HEK293 (cell line): ENCODE data around the gene TSEN54.

ENCODE experiments used
- CTCF ChIA-PET: fragments of 350-600 bp; formaldehyde crosslinking; extraction: SDS; loops from one replicate; lab custom pipeline; 2021; ENCODE audit warnings: antibody characterized with exemption; lab: Yijun Ruan, JAX
- POLR2A ChIA-PET: fragments of 300-600 bp; formaldehyde crosslinking; extraction: SDS; loops from one replicate; lab custom pipeline; 2020; ENCODE audit warnings: antibody characterized with exemption, inconsistent platforms; lab: Yijun Ruan, JAX
- H3K27ac ChIP-seq: fragments of 200-500 bp; sonication (Bioruptor generic); 2 replicates; pipeline ENCODE4 v1.5.1; 2014; ENCODE audit warnings: low read depth, low read length, control low read depth, inconsistent platforms; ENCODE audit errors: extremely low read depth
- H3K36me3 ChIP-seq, 2 experiments: fragments of 200-500 bp in 1 of 2; sonication (Bioruptor generic) in 1 of 2; 1 replicate in 1 of 2; 2 replicates in 1 of 2; pipeline ENCODE4 v1.5.1; 2014 to 2017; ENCODE audit warnings: inconsistent platforms in 2 of 2, low read length in 2 of 2; ENCODE audit not compliant: control insufficient read depth in 2 of 2, insufficient read depth in 1 of 2
- H3K4me1 ChIP-seq: fragments of 200-500 bp; sonication (Bioruptor generic); 2 replicates; pipeline ENCODE4 v1.5.1; 2014; ENCODE audit warnings: mild to moderate bottlenecking, low read length, inconsistent platforms; ENCODE audit not compliant: control insufficient read depth, insufficient read depth
- H3K4me3 ChIP-seq: 2 replicates; pipeline ENCODE4 v1.5.1; 2011; ENCODE audit warnings: low read depth, mild to moderate bottlenecking, control low read depth, low read length, moderate library complexity
- H3K9me3 ChIP-seq: fragments of 200-500 bp; sonication (Bioruptor generic); 2 replicates; pipeline ENCODE4 v1.5.1; 2014; ENCODE audit warnings: low read depth, low read length, inconsistent platforms; ENCODE audit not compliant: control insufficient read depth, insufficient read depth
- GLI2 ChIP-seq: fragments of 450-650 bp; formaldehyde crosslinking; IDR thresholded peaks from 2 replicates; pipeline ENCODE4; 2017; ENCODE audit warnings: missing biosample characterization, missing genetic modification characterization, low read depth, borderline replicate concordance
- GLI4 ChIP-seq: fragments of 450-650 bp; formaldehyde crosslinking; IDR thresholded peaks from 2 replicates; pipeline ENCODE4 v1.5.1; 2016; ENCODE audit warnings: missing biosample characterization, missing genetic modification characterization
- REPIN1 ChIP-seq: fragments of 450-650 bp; formaldehyde crosslinking; IDR thresholded peaks from 2 replicates; pipeline ENCODE4 v1.5.1; 2017; ENCODE audit warnings: missing biosample characterization, missing genetic modification characterization, low read depth
- SETDB1 ChIP-seq: IDR thresholded peaks from one replicate; pipeline ENCODE4 v1.6.1; 2017; ENCODE audit warnings: mild to moderate bottlenecking, low read length, moderate library complexity, mixed read lengths; ENCODE audit not compliant: insufficient read length
- ZBTB20 ChIP-seq: fragments of 450-650 bp; formaldehyde crosslinking; IDR thresholded peaks from 2 replicates; pipeline ENCODE4 v1.5.1; 2016; ENCODE audit warnings: missing biosample characterization, missing genetic modification characterization
- ZNF138 ChIP-seq: fragments of 450-650 bp; formaldehyde crosslinking; IDR thresholded peaks from 2 replicates; pipeline ENCODE4 v1.5.1; 2016; ENCODE audit warnings: missing biosample characterization, missing genetic modification characterization, borderline replicate concordance
- ZNF184 ChIP-seq: fragments of 450-650 bp; IDR thresholded peaks from 2 replicates; pipeline ENCODE4 v1.5.1; 2018; ENCODE audit warnings: missing biosample characterization, mild to moderate bottlenecking, missing genetic modification characterization
- ZNF2 ChIP-seq: fragments of 450-650 bp; formaldehyde crosslinking; IDR thresholded peaks from 2 replicates; pipeline ENCODE4 v1.5.1; 2016; ENCODE audit warnings: missing biosample characterization, missing genetic modification characterization
- ZNF394 ChIP-seq: fragments of 450-650 bp; formaldehyde crosslinking; IDR thresholded peaks from 2 replicates; pipeline ENCODE4 v1.5.1; 2016; ENCODE audit warnings: missing biosample characterization, missing genetic modification characterization, mild to moderate bottlenecking, moderate library complexity, borderline replicate concordance
- ZNF416 ChIP-seq: fragments of 450-650 bp; formaldehyde crosslinking; IDR thresholded peaks from 2 replicates; pipeline ENCODE4 v1.5.1; 2016; ENCODE audit warnings: missing biosample characterization, missing genetic modification characterization
- ZNF600 ChIP-seq: fragments of 450-650 bp; formaldehyde crosslinking; IDR thresholded peaks from 2 replicates; pipeline ENCODE4 v1.5.1; 2016; ENCODE audit warnings: missing biosample characterization, missing genetic modification characterization
- ZNF624 ChIP-seq: fragments of 450-650 bp; formaldehyde crosslinking; IDR thresholded peaks from 2 replicates; pipeline ENCODE4 v1.5.1; 2017; ENCODE audit warnings: missing biosample characterization, missing genetic modification characterization
- ZNF776 ChIP-seq: fragments of 450-650 bp; formaldehyde crosslinking; IDR thresholded peaks from 2 replicates; pipeline ENCODE4 v1.5.0; 2017; ENCODE audit warnings: missing biosample characterization, missing genetic modification characterization, borderline replicate concordance
- ZNF791 ChIP-seq: fragments of 450-650 bp; formaldehyde crosslinking; IDR thresholded peaks from 2 replicates; pipeline ENCODE4 v1.5.1; 2016; ENCODE audit warnings: missing biosample characterization, missing genetic modification characterization
- ZNF837 ChIP-seq: fragments of 450-650 bp; formaldehyde crosslinking; IDR thresholded peaks from 2 replicates; pipeline ENCODE4 v1.5.1; 2016; ENCODE audit warnings: missing biosample characterization, missing genetic modification characterization
- ZSCAN23 ChIP-seq: fragments of 450-650 bp; formaldehyde crosslinking; IDR thresholded peaks from 2 replicates; pipeline ENCODE4 v1.5.1; 2016; ENCODE audit warnings: missing biosample characterization, missing genetic modification characterization
- TF ChIP-seq, protein P1 (sequence below): fragments of 450-650 bp; formaldehyde crosslinking; IDR thresholded peaks from 2 replicates; pipeline ENCODE4 v1.5.1; 2016; ENCODE audit warnings: missing biosample characterization, missing genetic modification characterization, borderline replicate concordance
- TF ChIP-seq, protein P2 (sequence below): fragments of 450-650 bp; formaldehyde crosslinking; IDR thresholded peaks from 2 replicates; pipeline ENCODE4 v1.5.1; 2016; ENCODE audit warnings: missing biosample characterization, missing genetic modification characterization
- TF ChIP-seq, protein P3 (sequence below): fragments of 450-650 bp; formaldehyde crosslinking; IDR thresholded peaks from 2 replicates; pipeline ENCODE4 v1.5.1; 2016; ENCODE audit warnings: missing biosample characterization, missing genetic modification characterization
- TF ChIP-seq, protein P4 (sequence below): fragments of 450-650 bp; formaldehyde crosslinking; IDR thresholded peaks from 2 replicates; pipeline ENCODE4 v1.5.1; 2016; ENCODE audit warnings: missing biosample characterization, missing genetic modification characterization, borderline replicate concordance
- TF ChIP-seq, protein P5 (sequence below): fragments of 450-650 bp; formaldehyde crosslinking; IDR thresholded peaks from 2 replicates; pipeline ENCODE4 v1.5.1; 2016; ENCODE audit warnings: missing biosample characterization, missing genetic modification characterization
- TF ChIP-seq, protein P6 (sequence below): fragments of 450-650 bp; formaldehyde crosslinking; IDR thresholded peaks from 2 replicates; pipeline ENCODE4 v1.5.1; 2016; ENCODE audit warnings: missing biosample characterization, missing genetic modification characterization

Gene TSEN54

DNA sequence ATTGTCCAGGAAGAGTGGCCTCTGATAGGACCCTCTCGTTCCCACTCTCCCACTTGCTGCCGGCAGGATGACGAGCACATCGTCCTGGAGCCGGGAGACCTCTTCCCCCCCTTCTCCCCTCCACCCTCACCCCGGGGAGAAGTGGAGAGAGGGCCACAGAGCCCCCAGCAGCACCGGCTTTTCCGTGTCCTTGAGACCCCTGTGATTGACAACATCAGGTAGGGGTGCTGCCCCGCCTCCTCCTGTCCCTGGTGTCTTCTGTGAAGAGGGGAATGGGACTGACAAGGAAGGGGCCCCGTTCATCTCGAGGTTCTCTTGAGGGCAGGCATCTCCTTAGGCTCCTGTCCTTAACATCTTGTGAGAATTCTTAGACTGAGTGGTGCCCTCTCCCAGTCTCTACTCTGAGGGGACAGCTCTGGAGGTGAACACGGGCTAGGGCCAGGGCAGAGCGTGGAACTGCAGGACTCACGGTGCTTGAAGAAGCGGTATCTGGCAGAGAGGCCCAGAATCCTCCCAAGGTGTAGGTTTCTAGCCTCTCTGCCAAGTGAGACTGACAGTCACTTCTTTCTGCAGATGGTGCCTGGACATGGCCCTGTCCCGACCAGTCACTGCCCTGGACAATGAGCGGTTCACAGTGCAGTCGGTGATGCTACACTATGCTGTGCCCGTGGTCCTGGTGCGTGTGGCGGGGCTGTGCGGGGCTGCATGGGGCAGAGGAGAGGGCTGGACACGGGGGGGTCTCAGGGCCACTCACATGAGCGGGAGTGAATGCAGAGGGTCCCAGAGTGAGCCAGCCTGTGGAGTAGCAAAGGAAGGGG, 27.4 kb upstream of the TSEN54 start:
- ChIA-PET POLR2A (interaction anchor here (1.1 kb wide), 1 partner anchor 33 kb away, joined by 3 read pairs; the partner anchor contains the start of gene TMEM94), CTCF (no interaction called here)
- Histone ChIP-seq H3K36me3 (peaks cover 0 to 45% of the 10 kb centered on the region in 2 experiments; a peak in 2 of 3 replicates), H3K4me3 (no peak overlapping the region), H3K27ac (no peak overlapping the region), H3K9me3 (no peaks in the 10 kb centered on the region), H3K4me1 (no peaks in the 10 kb centered on the region)
- TF ChIP-seq ZNF138 (tag by site-specific recombination) = no peak
- TF ChIP-seq ZNF600 (tag by site-specific recombination) = no peak
- TF ChIP-seq ZNF2 = no peak
- no peak for TF ChIP-seq ZBTB20 (tag by site-specific recombination)
- no peak for TF ChIP-seq ZSCAN23 (tag by site-specific recombination)
- TF ChIP-seq, protein P1, sequence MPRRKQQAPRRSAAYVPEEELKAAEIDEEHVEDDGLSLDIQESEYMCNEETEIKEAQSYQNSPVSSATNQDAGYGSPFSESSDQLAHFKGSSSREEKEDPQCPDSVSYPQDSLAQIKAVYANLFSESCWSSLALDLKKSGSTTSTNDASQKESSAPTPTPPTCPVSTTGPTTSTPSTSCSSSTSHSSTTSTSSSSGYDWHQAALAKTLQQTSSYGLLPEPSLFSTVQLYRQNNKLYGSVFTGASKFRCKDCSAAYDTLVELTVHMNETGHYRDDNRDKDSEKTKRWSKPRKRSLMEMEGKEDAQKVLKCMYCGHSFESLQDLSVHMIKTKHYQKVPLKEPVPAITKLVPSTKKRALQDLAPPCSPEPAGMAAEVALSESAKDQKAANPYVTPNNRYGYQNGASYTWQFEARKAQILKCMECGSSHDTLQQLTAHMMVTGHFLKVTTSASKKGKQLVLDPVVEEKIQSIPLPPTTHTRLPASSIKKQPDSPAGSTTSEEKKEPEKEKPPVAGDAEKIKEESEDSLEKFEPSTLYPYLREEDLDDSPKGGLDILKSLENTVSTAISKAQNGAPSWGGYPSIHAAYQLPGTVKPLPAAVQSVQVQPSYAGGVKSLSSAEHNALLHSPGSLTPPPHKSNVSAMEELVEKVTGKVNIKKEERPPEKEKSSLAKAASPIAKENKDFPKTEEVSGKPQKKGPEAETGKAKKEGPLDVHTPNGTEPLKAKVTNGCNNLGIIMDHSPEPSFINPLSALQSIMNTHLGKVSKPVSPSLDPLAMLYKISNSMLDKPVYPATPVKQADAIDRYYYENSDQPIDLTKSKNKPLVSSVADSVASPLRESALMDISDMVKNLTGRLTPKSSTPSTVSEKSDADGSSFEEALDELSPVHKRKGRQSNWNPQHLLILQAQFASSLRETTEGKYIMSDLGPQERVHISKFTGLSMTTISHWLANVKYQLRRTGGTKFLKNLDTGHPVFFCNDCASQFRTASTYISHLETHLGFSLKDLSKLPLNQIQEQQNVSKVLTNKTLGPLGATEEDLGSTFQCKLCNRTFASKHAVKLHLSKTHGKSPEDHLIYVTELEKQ = no peak
- TF ChIP-seq, protein P2, sequence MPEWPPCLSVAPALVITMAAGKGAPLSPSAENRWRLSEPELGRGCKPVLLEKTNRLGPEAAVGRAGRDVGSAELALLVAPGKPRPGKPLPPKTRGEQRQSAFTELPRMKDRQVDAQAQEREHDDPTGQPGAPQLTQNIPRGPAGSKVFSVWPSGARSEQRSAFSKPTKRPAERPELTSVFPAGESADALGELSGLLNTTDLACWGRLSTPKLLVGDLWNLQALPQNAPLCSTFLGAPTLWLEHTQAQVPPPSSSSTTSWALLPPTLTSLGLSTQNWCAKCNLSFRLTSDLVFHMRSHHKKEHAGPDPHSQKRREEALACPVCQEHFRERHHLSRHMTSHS = no peak
- TF ChIP-seq, protein P3, sequence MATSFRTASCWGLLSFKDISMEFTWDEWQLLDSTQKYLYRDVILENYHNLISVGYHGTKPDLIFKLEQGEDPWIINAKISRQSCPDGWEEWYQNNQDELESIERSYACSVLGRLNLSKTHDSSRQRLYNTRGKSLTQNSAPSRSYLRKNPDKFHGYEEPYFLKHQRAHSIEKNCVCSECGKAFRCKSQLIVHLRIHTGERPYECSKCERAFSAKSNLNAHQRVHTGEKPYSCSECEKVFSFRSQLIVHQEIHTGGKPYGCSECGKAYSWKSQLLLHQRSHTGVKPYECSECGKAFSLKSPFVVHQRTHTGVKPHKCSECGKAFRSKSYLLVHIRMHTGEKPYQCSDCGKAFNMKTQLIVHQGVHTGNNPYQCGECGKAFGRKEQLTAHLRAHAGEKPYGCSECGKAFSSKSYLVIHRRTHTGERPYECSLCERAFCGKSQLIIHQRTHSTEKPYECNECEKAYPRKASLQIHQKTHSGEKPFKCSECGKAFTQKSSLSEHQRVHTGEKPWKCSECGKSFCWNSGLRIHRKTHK (tag by site-specific recombination) = no peak
- TF ChIP-seq GLI4 (tag by site-specific recombination) = no peak
- no peak for TF ChIP-seq REPIN1 (tag by site-specific recombination)

DNA sequence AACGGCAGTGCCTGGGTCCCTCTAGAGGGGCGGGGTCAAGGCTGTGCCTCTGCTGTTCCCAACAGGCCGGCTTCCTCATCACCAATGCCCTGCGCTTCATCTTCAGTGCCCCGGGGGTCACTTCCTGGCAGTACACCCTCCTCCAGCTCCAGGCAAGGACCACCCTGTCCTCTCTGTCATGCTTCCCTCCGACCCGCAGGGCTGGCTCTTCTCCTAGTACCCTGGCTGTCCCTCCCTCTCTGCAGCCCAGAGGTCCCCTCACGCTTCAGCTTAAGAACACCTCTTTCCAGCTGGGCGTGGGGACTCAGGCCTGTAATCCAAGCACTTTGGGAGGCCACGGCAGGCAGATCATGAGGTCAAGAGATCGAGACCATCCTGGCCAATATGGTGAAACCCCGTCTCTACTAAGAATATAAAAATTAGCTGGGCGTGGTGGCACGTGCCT, 26.8 kb upstream of the TSEN54 start:
- no peaks in the 10 kb centered on the region for H3K4me1 ChIP-seq
- CTCF ChIA-PET = no interaction called here
- TF ChIP-seq ZNF416 (no peak), ZNF184 (tag by site-specific recombination) (no peak), ZNF394 (tag by site-specific recombination) (no peak), GLI2 (tag by site-specific recombination) (no peak), ZNF837 (tag by site-specific recombination) (no peak), SETDB1 (no peak), ZNF776 (tag by site-specific recombination) (no peak), ZNF624 (tag by site-specific recombination) (no peak), ZNF791 (tag by site-specific recombination) (no peak)
- TF ChIP-seq, protein P3 (tag by site-specific recombination) = no peak
- TF ChIP-seq, protein P4, sequence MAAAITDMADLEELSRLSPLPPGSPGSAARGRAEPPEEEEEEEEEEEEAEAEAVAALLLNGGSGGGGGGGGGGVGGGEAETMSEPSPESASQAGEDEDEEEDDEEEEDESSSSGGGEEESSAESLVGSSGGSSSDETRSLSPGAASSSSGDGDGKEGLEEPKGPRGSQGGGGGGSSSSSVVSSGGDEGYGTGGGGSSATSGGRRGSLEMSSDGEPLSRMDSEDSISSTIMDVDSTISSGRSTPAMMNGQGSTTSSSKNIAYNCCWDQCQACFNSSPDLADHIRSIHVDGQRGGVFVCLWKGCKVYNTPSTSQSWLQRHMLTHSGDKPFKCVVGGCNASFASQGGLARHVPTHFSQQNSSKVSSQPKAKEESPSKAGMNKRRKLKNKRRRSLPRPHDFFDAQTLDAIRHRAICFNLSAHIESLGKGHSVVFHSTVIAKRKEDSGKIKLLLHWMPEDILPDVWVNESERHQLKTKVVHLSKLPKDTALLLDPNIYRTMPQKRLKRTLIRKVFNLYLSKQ (tag by site-specific recombination) = no peak
- TF ChIP-seq, protein P5, sequence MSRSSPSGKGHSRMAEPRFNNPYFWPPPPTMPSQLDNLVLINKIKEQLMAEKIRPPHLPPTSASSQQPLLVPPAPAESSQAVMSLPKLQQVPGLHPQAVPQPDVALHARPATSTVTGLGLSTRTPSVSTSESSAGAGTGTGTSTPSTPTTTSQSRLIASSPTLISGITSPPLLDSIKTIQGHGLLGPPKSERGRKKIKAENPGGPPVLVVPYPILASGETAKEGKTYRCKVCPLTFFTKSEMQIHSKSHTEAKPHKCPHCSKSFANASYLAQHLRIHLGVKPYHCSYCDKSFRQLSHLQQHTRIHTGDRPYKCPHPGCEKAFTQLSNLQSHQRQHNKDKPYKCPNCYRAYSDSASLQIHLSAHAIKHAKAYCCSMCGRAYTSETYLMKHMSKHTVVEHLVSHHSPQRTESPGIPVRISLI (tag by site-specific recombination) = no peak
- TF ChIP-seq, protein P6, sequence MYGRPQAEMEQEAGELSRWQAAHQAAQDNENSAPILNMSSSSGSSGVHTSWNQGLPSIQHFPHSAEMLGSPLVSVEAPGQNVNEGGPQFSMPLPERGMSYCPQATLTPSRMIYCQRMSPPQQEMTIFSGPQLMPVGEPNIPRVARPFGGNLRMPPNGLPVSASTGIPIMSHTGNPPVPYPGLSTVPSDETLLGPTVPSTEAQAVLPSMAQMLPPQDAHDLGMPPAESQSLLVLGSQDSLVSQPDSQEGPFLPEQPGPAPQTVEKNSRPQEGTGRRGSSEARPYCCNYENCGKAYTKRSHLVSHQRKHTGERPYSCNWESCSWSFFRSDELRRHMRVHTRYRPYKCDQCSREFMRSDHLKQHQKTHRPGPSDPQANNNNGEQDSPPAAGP = no peak

More for the DNA sequence above, 26.8 kb upstream of the TSEN54 start:
- Histone ChIP-seq H3K36me3 (peaks cover 0 to 51% of the 10 kb centered on the region in 2 experiments; a peak in 2 of 3 replicates), H3K4me3 (no peak overlapping the region), H3K9me3 (no peaks in the 10 kb centered on the region), H3K27ac (no peak overlapping the region)
- POLR2A ChIA-PET = interaction anchor here (0.6 kb wide), 1 partner anchor 619 kb away, joined by 3 read pairs; no protein-coding TSS in a partner anchor
